Measurements from ENCODE around the gene MYCL. TPM values are rescaled to one million over a fixed set of nuclear protein-coding genes. Genes with fewer than 3 reads are reported as not detected.

MYCL gene
- total RNA-seq, 1 experiment from 2014 or later, result 1.5 TPM

- no peak for DNase-seq (ENCODE audit: low read depth)
Observed at GRCh38 chr1:39852876-39853275, 48.8 kb downstream of the MYCL start.

- DNase-seq (ENCODE audit: low read depth), result no peak
Observed at GRCh38 chr1:39852214-39852791, 49.4 kb downstream of the MYCL start.

- no peak for DNase-seq (ENCODE audit: low read depth)
Observed at GRCh38 chr1:39850606-39851216, 51.0 kb downstream of the MYCL start.

- DNase-seq (ENCODE audit: low read depth), result no peak
Observed at GRCh38 chr1:39849203-39849602, 52.5 kb downstream of the MYCL start.

- DNase-seq (ENCODE audit: low read depth), result no peak
Observed at GRCh38 chr1:39847940-39848339, 53.8 kb downstream of the MYCL start.

- DNase-seq (ENCODE audit: low read depth), result no peak
Observed at GRCh38 chr1:39846796-39847195, 54.9 kb downstream of the MYCL start.

GRCh38 chr1:39845569-39846566 lies 55.8 kb downstream of the MYCL start:
- DNase-seq (ENCODE audit: low read depth), result peak; percentile 88

Other genes with a start within 250 kb of the MYCL start
- gene NT5C1A, start 229.8 kb downstream of the MYCL start, total RNA-seq (2014; rRNA removed; shearing (Covaris generic)), result not detected in 2 replicates
- gene HPCAL4, start 210.5 kb downstream of the MYCL start, total RNA-seq (2014; rRNA removed; shearing (Covaris generic)), result 0.03 and 0.29 TPM in 2 replicates
- gene PPIE, start 163.0 kb downstream of the MYCL start, total RNA-seq (2014; rRNA removed; shearing (Covaris generic)), result 42.3 and 49.2 TPM in 2 replicates
- gene OXCT2, start 130.6 kb downstream of the MYCL start, total RNA-seq (2014; rRNA removed; shearing (Covaris generic)), result 2.9 and 3.8 TPM in 2 replicates
- gene BMP8B, start 113.1 kb downstream of the MYCL start, total RNA-seq (2014; rRNA removed; shearing (Covaris generic)), result 0.51 and 0.86 TPM in 2 replicates
- gene TRIT1, start 18.4 kb downstream of the MYCL start, total RNA-seq (2014; rRNA removed; shearing (Covaris generic)), result 45.1 and 50.8 TPM in 2 replicates
- 12.7 and 12.8 TPM in 2 replicates for gene MFSD2A, start 53.2 kb upstream of the MYCL start, total RNA-seq (2014; rRNA removed; shearing (Covaris generic))
- gene CAP1, start 138.8 kb upstream of the MYCL start, total RNA-seq (2014; rRNA removed; shearing (Covaris generic)), result 451 and 461 TPM in 2 replicates
- gene PPT1, start 195.3 kb upstream of the MYCL start, total RNA-seq (2014; rRNA removed; shearing (Covaris generic)), result 57.9 and 74.3 TPM in 2 replicates

All from Daoy (cell line).